Colon (tissue), 2 donors: ENCODE measurements around the gene ARHGEF7.

Source experiments
- FAIRE-seq: peaks from 2 replicates; lab custom pipeline; 2012; peaks lifted over from hg19 to GRCh38; lab: Jason Lieb, UNC
- donor health status: control.
- donor health status: control.

The ARHGEF7 gene

DNA sequence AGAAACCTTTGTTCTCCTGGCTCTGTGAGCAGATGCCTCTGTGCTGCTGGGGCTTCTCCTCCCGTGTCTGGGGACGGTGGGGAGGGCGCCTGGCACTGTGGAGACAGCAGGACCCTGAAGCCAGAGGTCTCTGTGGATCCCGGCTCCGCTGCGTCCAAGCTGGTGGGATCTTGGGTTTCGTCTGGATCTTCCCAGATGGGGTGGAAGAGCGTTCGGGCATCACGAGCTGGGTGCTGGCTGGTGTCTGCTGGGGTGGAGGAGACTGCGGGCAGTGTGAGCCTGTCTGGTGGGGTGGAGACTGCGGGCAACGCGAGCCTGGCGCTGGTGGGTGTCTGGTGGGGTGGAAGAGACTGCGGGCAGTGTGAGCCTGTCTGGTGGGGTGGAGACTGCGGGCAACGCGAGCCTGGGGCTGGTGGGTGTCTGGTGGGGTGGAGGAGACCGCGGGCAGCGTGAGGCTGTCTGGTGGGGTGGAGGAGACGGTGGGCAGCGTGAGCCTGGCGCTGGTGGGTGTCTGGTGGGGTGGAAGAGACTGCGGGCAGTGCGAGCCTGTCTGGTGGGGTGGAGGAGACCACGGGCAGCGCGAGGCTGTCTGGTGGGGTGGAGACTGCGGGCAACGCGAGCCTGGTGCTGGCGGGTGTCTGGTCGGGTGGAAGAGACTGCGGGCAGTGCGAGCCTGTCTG, 211.0 kb downstream of the ARHGEF7 start:
- no peak for FAIRE-seq

DNA sequence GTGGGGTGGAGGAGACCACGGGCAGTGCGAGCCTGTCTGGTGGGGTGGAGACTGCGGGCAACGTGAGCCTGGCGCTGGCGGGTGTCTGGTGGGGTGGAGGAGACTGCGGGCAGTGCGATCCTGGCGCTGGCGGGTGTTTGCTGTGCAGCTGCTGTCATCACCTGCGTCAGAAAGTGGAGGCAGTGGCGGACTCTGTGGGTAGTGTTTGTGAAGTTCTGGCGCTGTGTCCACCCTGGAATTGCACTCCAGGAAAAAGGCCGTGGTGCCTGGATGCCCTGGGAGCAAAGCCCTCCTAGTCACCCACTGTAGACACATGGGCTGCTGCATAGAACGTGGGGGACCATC, 211.5 kb downstream of the ARHGEF7 start:
- no peak for FAIRE-seq

DNA sequence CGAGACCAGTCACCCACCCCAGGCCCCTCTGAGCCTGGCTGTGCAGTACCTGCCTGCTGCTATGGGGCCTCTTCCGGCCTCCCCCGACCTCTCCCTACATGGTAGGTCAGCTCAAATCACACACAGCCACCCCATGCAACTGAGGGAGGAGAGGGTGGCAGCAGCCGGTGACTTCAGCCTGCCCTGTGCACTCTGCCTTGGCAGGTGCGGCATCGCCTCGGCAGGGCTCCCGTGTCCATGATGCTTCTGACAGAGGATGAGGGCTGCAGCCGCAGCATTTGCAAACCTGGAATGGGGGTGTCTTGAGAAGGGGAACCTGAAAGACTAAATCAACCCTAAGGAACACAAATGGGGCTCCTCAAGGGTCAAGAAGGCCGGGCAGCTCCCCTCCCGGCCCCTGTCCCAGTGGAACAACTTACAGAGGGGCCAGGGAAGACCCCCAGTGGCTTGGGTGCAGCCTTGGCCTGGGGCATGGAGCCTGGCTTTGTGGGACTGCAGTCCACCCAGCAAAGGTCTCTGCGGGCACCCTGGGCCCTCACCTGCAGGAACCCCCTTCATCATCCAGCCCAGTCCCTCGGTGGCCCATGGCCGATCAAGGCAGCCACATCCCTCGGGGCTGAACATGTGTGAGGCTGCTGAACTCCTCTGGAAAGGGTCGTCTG, 212.0 kb downstream of the ARHGEF7 start:
- no peak for FAIRE-seq

DNA sequence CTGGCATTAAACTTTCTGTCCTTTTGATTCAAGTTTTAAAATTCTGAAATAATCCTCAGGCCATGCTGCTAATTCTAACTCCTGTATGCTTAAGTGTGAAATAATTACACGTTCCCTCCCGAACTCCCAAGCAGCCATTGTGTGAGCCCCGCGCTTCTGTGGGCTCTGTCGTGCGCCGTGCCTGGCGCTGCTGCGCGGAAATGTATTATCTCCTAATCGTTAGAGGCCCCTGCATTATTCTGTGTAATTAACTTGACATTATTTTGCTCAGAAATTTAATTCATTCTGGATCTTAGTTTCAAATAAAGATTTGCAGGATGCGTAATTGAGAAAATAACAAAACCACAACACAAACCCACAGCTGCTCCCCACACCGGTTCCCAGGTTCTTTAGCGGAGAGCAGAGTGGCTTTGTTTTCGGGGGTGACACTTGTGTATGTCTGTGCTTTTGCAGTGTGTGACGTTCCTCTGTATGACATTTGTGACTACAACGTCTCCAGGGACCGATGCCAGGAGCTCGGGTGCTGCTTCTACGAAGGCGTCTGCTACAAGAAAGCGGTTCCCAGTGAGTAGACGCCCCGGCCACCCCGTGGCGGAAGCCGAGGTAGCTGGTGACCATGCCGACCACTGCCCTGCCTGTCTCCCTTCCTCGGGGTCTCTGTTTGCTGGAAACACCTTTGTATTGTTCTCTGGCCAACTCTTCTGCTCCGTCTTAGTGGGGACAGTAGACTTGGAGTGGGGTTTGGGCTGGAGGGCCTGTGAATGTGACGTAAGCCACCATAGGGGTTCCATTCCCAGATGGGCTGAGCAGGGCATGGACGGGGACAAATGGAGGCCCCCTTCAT, 212.8 kb downstream of the ARHGEF7 start:
- no peak for FAIRE-seq

DNA sequence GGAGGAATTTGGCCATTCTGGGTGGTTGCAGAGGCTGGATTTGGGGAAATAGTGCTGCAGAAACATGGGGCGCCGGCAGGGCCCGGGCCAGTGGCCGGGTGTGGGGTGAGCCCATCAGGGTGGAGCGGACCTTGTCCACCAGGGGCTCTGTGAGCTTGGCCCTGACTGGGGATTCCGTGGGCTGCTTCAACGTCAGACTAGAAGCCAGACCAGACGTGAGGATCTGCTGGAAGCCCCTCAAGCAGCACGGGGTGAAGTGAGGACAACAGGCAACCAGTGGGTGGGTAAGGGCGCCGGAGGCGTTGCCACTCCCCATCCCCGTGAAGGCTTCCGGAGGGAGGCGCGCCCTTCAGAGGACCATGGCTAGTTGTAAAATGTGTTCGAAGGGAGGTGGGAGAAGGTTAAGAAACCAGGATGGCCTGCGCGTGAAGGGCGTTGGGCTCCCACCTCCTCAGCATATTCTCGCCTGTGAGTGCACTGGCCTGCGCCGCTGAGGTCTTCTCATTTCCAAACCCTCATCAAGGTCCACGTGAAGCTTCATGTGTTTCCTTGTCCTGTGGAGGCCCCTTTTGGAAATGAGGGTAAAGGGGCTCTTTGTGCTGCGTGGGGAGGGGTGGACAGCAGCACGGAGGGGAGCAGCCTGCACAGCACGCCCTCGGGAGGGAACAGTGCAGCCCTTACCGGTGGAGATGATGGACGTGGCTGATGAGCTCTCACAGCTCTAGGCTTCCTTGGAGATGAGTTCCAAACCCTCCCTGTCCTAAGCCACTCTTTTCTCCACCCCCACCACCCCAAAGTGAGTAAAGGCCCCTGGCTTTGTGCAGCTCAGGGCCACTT, 213.7 kb downstream of the ARHGEF7 start:
- no peak for FAIRE-seq

DNA sequence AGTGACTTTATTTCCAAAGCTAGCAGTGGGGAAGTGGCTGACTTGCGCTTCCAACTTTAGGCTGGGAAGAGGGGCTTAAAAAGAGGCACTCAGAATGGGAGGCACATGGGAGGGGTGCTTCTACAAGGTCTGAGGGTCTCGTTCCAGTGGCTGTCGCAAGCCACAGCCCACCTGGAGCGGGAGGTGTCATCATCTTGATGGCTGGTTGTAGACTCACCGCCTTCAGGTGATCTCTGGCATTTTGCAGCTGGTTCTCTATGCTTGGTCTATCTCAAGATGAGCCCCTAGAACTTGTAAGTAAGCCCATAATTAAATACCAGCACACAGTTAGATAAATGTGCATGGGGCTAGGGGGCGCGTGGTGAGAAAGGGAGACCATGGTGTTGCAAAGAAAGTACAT, 214.5 kb downstream of the ARHGEF7 start:
- FAIRE-seq: no peak

DNA sequence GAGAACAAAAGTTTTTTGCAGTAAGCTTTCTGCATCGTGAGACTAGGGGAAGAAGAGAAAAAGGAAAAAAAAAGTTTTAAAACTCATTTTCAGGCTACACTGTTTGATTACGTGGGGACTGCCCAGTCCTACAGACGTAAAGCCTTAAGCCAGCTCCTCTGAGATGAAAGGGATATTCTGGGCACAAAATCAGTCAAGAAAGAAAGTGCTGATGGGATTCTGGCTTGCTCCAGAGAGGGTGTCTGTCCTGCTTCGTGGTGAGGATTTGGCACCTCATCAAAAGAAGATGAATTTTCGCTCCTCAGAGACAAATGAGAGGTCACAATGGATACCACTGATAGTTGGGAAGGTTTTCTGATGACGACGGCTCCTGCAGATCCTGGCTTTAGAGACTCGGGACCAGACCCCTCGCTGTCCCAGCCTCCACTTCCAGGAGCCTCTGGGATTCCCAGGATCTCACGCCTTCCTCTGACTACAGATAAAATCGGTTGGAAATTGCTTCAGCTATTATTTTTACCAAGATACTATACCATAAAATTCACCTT, 215.0 kb downstream of the ARHGEF7 start:
- FAIRE-seq: no peak

DNA sequence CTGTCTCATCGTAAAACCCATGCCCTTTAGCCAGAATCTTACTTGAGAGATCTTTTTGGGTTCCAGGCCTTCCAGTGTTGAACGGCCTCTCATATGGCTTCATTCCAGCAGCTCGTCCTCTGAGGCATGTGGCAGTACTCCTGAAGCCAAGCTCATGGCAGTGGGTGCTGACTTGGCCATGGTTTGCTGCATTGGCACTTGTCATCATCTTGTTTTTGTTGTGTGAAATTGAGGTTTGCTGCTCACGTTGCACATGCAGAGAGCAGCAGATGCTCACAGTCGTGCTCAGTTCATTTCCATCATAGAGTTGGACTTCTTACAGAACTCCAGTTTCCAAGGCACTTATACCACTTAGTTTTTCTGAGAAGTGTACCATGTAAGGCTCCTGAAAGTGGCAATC, 220.2 kb downstream of the ARHGEF7 start:
- no peak for FAIRE-seq

DNA sequence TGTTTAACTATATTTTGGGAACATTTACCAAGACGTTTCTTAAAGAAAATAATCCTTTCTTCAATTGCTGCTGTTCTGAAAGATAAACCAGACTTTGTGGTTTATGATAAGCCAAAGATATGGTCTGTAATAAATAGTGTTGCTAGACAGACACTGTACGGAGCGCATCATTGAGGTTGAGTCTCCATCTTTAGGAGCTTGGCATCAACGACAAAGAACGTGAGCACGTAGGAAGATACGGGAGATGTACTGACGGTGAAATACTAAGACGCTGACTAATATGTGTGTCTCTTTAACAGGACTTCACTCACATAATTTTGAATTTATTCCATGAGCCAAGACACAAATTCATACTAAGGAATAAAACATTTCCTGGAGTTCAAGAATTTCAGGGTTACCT, 221.6 kb downstream of the ARHGEF7 start:
- FAIRE-seq: no peak

DNA sequence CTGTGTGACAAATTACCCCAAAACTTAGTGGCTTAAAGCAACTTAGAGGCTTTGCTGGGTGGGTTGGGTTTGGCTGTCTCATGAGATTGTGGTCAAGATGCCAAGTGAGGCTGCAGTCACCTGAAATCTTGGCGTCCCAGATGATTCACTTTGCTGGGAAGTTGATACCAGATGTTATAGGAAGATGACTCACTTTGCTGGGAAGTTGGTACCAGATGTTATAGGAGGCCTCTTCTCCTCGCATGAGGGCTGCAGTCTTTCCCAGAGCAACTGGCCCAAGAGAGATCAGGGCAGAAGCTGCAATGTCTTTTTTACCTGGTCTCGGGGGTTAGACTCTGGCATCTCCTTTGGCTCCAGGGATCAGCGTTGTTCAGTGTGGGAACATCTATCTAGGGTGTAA, 222.1 kb downstream of the ARHGEF7 start:
- no peak for FAIRE-seq

DNA sequence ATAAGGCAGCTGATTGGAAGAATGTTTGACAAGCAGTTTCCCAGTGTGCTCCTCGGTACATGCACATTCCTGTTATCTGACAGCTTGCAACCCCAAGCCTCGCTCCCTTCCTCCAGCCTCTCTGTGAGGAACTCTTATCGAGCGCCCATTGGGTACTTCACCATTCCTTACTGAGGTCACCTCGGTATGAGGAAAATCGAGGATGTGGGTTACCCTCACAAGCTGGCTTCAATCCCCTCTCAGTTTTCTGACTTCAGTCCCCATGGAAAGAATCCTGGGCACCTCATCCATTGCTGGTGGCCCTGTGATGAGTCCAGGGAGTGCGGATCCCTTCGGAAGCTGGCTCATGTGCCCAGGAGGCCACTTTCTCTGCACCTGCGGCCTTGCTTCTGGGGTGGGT, 222.6 kb downstream of the ARHGEF7 start:
- FAIRE-seq: no peak

DNA sequence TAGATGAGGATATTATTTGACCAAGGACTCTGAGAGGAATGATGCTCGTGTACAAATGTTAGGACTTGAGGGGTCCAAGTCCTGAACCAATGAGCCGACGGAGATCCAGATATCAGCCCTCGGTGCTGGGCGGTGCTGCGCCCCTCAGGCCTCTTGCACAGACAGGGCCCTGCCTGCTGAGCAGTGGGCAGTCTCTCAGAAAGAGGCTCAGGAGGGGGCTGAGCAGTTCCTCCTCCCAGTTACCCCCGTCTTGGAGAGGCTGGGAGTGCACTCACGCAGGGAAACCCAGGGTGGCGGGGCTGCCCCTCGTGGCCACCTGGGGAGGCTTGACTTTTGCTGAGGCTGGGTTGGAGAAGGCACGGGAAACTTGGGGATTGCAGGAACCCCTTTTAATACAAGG, 223.7 kb downstream of the ARHGEF7 start:
- FAIRE-seq: no peak

DNA sequence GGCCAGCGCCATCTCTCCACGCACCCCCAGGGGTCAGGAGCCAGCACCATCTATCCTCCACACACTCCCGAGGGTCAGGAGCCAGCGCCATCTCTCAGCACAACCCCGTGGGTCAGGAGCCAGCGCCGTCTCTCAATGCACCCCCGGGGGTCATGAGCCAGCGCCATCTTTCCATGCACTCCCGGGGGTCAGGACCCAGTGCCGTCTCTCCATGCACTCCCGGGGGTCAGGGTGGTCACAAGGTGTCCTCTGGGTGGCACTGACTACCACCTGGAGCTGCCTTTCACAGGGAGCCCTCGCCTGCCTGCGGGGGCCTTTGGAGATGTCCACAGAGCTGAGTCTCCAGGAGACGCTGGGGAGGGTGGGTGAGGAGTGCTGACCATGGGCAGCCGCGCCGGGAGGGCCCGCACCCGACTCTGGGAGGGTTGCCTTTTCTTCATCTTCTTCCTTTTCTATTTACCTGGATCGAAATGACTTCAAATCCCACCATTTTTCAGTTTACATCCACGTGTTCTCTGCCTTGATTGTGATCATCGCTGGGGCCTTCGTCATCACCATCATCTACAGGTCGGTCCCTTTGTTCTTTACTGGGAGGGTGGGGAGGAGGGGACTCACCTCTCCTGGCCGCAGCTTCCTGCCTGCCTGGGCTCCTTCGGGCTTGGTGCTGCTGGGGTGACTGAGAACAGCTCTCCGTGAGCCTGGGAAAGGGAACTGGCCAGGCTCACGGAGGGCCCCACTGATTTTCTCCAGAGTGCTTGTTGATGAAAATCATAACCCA, 224.4 kb downstream of the ARHGEF7 start:
- FAIRE-seq: no peak

DNA sequence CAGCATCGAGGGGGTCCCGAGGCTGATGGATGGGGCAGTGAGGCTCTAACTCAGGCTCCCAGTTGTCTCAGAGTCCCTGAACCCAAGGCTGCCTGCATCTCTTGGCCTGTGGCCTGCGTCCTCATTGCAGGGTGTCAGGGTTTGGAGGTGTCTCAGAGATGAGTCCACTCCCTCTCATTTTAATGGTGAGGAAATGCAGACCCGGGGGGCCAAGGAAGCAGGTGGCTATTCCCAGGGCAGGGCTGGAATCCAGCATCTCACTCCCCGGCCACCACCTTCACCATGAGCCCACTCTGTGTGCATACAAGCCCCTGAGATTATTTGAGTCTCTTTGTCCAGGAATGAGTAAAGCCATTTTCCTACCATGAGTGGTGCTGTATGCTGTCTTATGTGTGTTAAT, 226.8 kb downstream of the ARHGEF7 start:
- no peak for FAIRE-seq

DNA sequence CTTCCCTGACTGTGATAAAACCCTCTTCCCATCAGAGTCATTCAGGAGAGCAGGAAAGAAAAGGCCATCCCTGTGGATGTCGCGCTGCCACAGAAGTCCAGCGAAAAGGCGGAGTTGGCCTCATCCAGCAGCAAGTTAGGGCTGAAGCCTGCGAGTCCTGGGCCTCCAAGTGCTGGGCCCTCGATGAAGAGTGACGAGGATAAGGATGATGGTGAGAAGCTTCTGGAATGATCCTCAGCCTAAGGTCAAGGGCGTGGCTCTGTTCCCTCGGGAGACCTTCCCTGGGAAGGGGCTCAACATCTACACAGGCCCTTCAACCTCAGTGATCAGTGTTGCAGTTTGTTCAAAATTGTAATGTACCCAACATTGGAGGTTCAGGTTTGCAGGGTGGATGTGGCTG, 227.6 kb downstream of the ARHGEF7 start:
- no peak for FAIRE-seq

DNA sequence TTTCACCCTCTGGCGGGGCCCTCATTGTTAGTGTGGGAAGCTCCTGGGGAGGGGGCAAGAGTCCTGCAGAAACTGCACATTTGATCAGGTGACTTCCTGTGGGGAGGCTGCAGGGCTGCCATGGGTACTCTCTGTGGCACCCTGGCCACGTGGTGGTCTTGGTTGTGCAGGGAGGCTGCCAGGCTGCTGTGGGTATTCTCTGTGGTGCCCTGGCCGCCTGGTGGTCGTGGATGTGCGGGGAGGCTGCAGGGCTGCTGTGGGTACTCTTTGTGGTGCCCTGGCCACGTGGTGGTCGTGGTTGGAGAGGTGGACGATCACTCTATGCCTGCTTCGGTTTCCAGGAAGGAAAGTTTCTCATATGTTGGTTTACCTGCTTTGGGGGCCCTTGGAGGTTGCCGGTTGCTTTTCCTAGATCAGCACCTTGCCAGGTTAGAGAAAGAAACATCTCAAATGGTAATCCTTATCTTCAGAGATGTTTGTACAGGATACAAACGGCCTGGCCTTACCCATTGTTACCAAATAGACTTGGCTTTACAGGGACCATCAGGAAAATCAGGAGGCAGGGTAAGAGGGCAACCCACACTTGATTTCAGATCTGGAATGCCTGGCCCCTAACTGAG, 228.2 kb downstream of the ARHGEF7 start:
- FAIRE-seq: no peak

DNA sequence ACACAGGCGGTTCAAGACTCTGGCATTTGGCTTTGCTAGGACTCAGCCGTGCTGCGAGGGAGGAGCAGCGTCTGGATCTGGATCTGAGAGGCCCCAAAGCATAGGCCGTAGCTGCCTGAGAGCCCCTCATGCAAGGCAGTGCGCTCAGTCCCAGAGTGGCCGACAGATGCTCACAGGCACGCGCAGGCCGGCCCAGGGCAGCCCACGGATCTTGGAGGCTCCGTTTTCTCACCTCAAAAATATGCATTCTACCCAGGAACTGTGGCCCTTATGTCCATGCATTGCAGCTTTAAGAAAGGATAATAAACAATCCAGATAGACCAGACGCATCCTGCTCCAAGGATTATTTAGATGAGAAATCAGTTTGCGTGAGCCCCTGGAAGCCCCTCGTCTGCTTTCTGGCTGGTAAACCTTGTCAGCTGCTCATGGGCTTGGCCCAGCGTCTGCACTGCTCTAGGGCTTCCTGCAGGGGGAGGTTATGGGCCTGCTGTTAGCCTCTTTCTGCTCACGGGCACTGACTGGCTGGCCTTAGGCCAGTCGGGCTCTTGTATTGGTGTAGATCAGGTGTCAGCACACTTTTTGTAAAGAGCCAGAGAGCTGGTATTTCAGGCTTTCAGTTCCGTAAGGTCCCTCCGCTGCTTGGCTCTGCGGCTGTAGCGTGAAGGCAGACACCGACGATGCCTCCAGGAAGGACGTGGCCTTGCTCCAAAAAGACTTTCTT, 229.5 kb downstream of the ARHGEF7 start:
- FAIRE-seq: no peak

DNA sequence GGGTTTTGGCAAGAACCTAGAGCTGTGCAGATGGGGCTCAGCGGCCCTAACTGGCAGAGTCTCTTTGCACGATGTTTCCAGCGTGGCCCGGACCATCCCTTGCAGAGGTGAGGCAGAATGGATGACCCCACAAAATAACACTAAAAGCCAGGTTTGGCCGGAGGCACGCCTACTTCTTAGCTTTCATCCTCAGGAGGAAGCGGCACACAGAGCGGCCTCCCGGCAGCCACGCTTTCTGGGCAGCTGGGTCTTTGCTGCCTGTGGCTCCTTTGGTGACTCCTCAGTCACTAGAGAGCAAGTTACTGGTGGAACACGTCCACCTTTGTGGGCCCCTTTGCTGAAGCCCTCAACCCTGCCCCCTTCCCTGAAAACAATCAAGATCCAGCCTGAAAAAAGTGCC, 230.6 kb downstream of the ARHGEF7 start:
- FAIRE-seq: no peak

DNA sequence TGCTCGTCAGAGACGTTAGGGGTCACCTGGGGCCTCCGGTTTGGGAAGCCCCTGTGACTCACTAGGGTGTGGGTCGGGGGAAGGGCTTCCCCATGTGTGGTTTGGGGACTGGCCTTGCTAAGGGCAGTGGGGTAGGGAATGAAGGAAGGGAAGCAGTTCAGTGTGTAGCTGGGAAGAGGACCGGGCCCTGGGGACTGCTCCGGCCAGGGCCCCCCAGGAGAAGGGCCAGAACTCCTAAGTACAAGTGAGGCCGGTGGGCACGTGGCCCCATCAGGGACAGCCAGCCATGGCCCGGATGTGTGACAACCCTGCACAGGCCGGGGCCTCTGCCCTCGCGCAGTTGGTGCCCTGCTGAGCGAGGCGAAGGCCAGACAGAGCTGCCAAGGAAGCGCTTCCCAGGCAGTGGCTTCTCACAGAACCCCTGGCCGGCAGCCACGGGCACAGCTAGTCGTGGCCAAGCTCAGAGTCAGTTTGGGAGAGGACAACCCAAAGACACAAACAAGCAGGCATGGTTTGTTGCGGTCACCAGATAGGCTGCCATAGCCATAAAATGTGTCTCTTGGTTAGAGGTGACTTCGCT, 231.1 kb downstream of the ARHGEF7 start:
- no peak for FAIRE-seq

DNA sequence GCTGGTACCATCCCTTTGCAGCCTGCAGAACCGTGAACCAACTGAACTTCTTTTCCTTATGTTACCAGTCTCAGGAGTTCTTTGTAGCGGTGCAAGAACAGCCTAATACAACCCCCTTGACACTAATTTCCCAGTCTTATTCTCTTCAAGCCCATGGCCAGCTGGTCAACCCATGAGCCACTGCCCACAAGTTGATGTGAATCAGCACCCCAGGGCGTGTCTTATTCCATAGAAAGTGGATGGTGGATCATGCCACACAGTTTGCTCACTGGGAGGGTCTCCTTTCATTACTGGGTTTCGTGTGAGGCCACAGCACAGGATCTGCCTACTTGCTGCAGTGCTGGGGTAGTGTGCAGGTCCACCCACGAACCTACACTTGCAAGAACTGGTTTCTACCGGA, 232.3 kb downstream of the ARHGEF7 start:
- no peak for FAIRE-seq
